ENCODE data around the gene CDK5.
"Not testable (repeated sequence)": the region's sequence is repeated elsewhere in the genome, so short reads cannot be mapped to it uniquely, and the experiment has no call there.

DNA sequence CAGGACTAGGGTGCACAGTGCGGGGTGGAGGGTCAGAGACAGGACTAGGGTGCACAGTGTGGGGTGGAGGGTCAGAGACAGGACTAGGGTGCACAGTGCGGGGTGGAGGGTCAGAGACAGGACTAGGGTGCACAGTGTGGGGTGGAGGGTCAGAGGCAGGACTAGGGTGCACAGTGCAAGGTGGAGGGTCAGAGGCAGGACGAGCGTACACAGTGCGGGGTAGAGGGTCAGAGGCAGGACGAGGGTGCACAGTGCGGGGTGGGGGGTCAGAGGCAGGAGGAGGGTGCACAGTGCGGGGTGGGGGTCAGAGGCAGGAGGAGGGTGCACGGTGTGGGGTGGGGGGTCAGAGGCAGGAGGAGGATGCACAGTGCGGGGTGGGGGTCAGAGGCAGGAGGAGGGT, 14.2 kb downstream of the CDK5 start:
- not testable (repeated sequence) for TF ChIP-seq POLR2AphosphoS5, POLR2A (IDR thresholded peaks at IDR 0.05)

Data from prostate gland (tissue), 1 donor.